Natural killer cell (primary cell): ENCODE results near the gene TCF25. TPM values are rescaled to one million over a fixed set of nuclear protein-coding genes. Genes with fewer than 3 reads are reported as not detected.
"Not testable (repeated sequence)": the region's sequence is repeated elsewhere in the genome, so short reads cannot be mapped to it uniquely, and the experiment has no call there.

ENCODE experiments used
- ATAC-seq, 3 donors: fragments of 150-1000 bp in 2 of 3; fragments of 200-7000 bp in 1 of 3; cut with Tn5 transposase; 1 replicate in 1 of 3; 2 replicates in 2 of 3; pipeline ENCODE4 v1.10.0; 2021; ENCODE audit warnings: mild to moderate bottlenecking in 2 of 3, moderate library complexity in 2 of 3
- DNase-seq, 2 donors: peaks; one replicate each; pipeline versions ENCODE4 v3.0.0 to v3.0.0-alpha.2; 2013 to 2021; ENCODE audit warnings: mixed read lengths in 1 of 2
- H3K27ac ChIP-seq: one replicate; pipeline ENCODE4 v1.5.1; 2013; ENCODE audit warnings: mild to moderate bottlenecking, low read length
- H3K27me3 ChIP-seq: one replicate; pipeline ENCODE4 v1.6.1; 2013; ENCODE audit warnings: low read length; ENCODE audit not compliant: control insufficient read depth, insufficient read depth
- H3K36me3 ChIP-seq: one replicate; pipeline ENCODE4 v1.6.1; 2013; ENCODE audit warnings: low read length; ENCODE audit not compliant: control insufficient read depth, insufficient read depth
- H3K4me1 ChIP-seq: one replicate; pipeline ENCODE4 v1.6.1; 2013; ENCODE audit warnings: low read length; ENCODE audit not compliant: control insufficient read depth, insufficient read depth
- H3K4me3 ChIP-seq: one replicate; pipeline ENCODE4 v1.5.1; 2013; ENCODE audit warnings: low read length
- H3K9me3 ChIP-seq: one replicate; pipeline ENCODE4 v1.6.1; 2013; ENCODE audit warnings: low read length; ENCODE audit not compliant: control insufficient read depth, insufficient read depth
- H3K27ac Mint-ChIP-seq, 2 donors: one replicate each; pipeline ENCODE4 v1.8.0; 2022; ENCODE audit warnings: mild to moderate bottlenecking in 2 of 2, mixed read lengths in 2 of 2, moderate library complexity in 1 of 2
- H3K27me3 Mint-ChIP-seq, 2 donors: one replicate each; pipeline ENCODE4 v1.8.0; 2022; ENCODE audit warnings: low read depth in 2 of 2, mixed read lengths in 2 of 2
- H3K36me3 Mint-ChIP-seq: one replicate; pipeline ENCODE4 v1.8.0; 2022; ENCODE audit warnings: mixed read lengths
- H3K4me1 Mint-ChIP-seq, 2 donors: one replicate each; pipeline ENCODE4 v1.8.0; 2022; ENCODE audit warnings: mixed read lengths in 2 of 2
- H3K4me3 Mint-ChIP-seq: one replicate; pipeline ENCODE4 v1.8.0; 2022; ENCODE audit warnings: mild to moderate bottlenecking, moderate library complexity, mixed read lengths
- H3K9me3 Mint-ChIP-seq, 2 donors: one replicate each; pipeline ENCODE4 v1.8.0; 2022; ENCODE audit warnings: mixed read lengths in 2 of 2
- CTCF ChIP-seq: fragments of 200-600 bp; IDR thresholded peaks from one replicate; pipeline ENCODE4 v1.8.0; 2022; ENCODE audit warnings: antibody characterized with exemption
- WGBS: methylation state at CpG from one replicate; pipeline ENCODE4 v1.1.7; 2013; ENCODE audit warnings: missing lambda C conversion rate; ENCODE audit not compliant: insufficient coverage; 5-methylcytosine and 5-hydroxymethylcytosine counted together
- intact Hi-C: fragments of 100-400 bp; cut with micrococcal nuclease; formaldehyde crosslinking; loops from one replicate; pipeline ENCODE4 v1.14.2; 2022
- total RNA-seq, 4 donors: library from RNA; stranded (reverse); fragments of 120-200 nt in 1 of 4; gene quantifications; one replicate each; pipeline versions ENCODE4 v1.2.3 to v1.2.4, GENCODE V29; 2013 to 2022

The TCF25 gene
- total RNA-seq, 3 donors from 2014 or later (not counting 1 experiment from before 2014, with no cell fraction given), result 509 to 682 (median 567) TPM

- Histone ChIP-seq H3K36me3 (no peaks in the 10 kb centered on the region), H3K4me1 (peaks cover 46% of the 10 kb centered on the region), H3K4me3 (no peak overlapping the region), H3K9me3 (no peaks in the 10 kb centered on the region), H3K27ac (no peak overlapping the region), H3K27me3 (peaks cover 62% of the 10 kb centered on the region)
- ATAC-seq (no peak), DNase-seq (no peak)
- TF ChIP-seq CTCF, result no peak
- Mint-ChIP-seq H3K36me3 (no peaks in the 10 kb centered on the region), H3K9me3 (no peaks in the 10 kb centered on the region), H3K27ac (no peak overlapping the region), H3K4me1 (peaks cover 0 to 9% of the 10 kb centered on the region in 2 donors), H3K27me3 (peaks cover 7 to 27% of the 10 kb centered on the region in 2 donors), H3K4me3 (peak overlapping the region; percentile 40)
- intact Hi-C loops, result no loop called here
- WGBS, result 1% methylated on average over 42 of the region's 42 CpGs
Measured at GRCh38 chr16:89925596-89926079, 52.2 kb downstream of the TCF25 start.

GRCh38 chr16:89931305-89931896 lies 58.0 kb downstream of the TCF25 start:
- ATAC-seq (no peak), DNase-seq (no peak)
- intact Hi-C loops, result no loop called here
- Mint-ChIP-seq H3K27me3 (peaks cover 7 to 18% of the 10 kb centered on the region in 2 donors), H3K9me3 (no peaks in the 10 kb centered on the region), H3K27ac (no peak overlapping the region), H3K4me3 (no peak overlapping the region), H3K36me3 (no peaks in the 10 kb centered on the region), H3K4me1 (peaks cover 0 to 3% of the 10 kb centered on the region in 2 donors)
- Histone ChIP-seq H3K4me1 (peaks cover 5% of the 10 kb centered on the region), H3K36me3 (no peaks in the 10 kb centered on the region), H3K27ac (no peak overlapping the region), H3K9me3 (no peaks in the 10 kb centered on the region), H3K27me3 (peaks cover 15% of the 10 kb centered on the region), H3K4me3 (no peak overlapping the region)
- TF ChIP-seq CTCF, result no peak
- 84% methylated on average over 16 of the region's 16 CpGs for WGBS

DNA sequence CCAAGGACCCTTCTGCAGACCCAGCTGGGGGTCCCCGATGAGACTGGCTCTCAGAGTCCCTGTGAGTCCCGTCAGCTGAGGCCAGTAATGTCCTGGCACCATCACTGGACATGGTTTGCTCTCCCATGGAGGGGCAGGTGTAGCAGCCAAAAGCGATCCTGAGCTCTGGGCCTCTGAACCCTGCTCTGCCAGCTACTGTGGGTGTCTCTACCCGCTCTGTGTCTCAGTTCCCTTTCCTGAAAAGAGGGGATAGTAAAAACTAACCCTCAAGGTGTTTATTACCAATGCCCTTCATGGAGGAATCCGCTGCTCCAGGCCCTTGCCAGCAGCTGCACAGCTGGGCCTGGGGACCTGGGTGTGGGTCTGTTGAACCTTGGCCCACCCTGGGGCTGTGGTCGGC lies 58.6 kb downstream of the TCF25 start:
- DNase-seq (no peak), ATAC-seq (no peak)
- Histone ChIP-seq H3K36me3 (no peaks in the 10 kb centered on the region), H3K9me3 (no peaks in the 10 kb centered on the region), H3K27me3 (peaks cover 11% of the 10 kb centered on the region), H3K4me1 (no peaks in the 10 kb centered on the region), H3K4me3 (no peak overlapping the region), H3K27ac (no peak overlapping the region)
- TF ChIP-seq CTCF, result no peak
- no peaks in the 10 kb centered on the region for H3K4me1 Mint-ChIP-seq
- intact Hi-C loops, result no loop called here
- H3K36me3 Mint-ChIP-seq, result no peaks in the 10 kb centered on the region
- 88% methylated on average over 6 of the region's 6 CpGs for WGBS
- peaks cover 7 to 18% of the 10 kb centered on the region in 2 donors for H3K27me3 Mint-ChIP-seq
- no peaks in the 10 kb centered on the region for H3K9me3 Mint-ChIP-seq
- H3K27ac Mint-ChIP-seq, result no peak overlapping the region
- H3K4me3 Mint-ChIP-seq, result no peak overlapping the region

DNA sequence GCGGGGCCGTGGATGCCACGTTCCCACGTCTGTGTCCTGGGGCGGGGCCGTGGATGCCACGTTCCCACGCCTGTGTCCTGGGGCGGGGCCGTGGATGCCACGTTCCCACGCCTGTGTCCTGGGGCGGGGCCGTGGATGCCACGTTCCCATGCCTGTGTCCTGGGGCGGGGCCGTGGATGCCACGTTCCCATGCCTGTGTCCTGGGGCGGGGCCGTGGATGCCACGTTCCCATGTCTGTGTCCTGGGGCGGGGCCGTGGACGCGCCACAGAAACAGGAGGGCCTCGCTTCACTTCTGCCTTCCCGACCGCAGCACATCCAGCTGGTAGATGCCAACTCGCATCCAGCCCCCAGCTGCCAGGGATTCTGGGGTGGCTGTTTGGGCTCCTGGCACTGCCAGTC lies 60.6 kb downstream of the TCF25 start:
- peaks cover 13 to 19% of the 10 kb centered on the region in 2 donors for H3K27me3 Mint-ChIP-seq

More for the DNA sequence above, 60.6 kb downstream of the TCF25 start:
- H3K4me3 ChIP-seq, H3K9me3 ChIP-seq, H3K36me3 Mint-ChIP-seq, DNase-seq, H3K4me3 Mint-ChIP-seq, H3K9me3 Mint-ChIP-seq, H3K36me3 ChIP-seq, ATAC-seq, H3K27ac Mint-ChIP-seq, H3K27ac ChIP-seq, H3K4me1 ChIP-seq, H3K27me3 ChIP-seq, intact Hi-C loops, H3K4me1 Mint-ChIP-seq: not testable (repeated sequence)
- WGBS, result 97% methylated on average over 25 of the region's 29 CpGs
